HL-60 (cell line): ENCODE data around the gene PLVAP.

ENCODE experiments used
- DNase-seq, 2 experiments: peaks; one replicate each; pipeline ENCODE4 v3.0.0-alpha.2; 2010 to 2020; ENCODE audit warnings: low read depth in 1 of 2, low spot score in 1 of 2
- H3K27ac ChIP-seq: fragments of 250-450 bp; sonication (Bioruptor Pico); replicated peaks from 2 replicates; pipeline ENCODE4 v1.5.1; 2020; ENCODE audit warnings: mild to moderate bottlenecking, moderate library complexity
- H3K27me3 ChIP-seq: fragments of 250-450 bp; sonication (Bioruptor Pico); 2 replicates; pipeline ENCODE4 v1.5.1; 2021; ENCODE audit warnings: mild to moderate bottlenecking, moderate library complexity; ENCODE audit not compliant: insufficient read depth, poor library complexity, severe bottlenecking
- H3K4me3 ChIP-seq: replicated peaks from 2 replicates; pipeline ENCODE4 v1.5.1; 2011; ENCODE audit warnings: mild to moderate bottlenecking, control low read depth, low read length; ENCODE audit not compliant: insufficient read depth
- CTCF ChIP-seq: IDR thresholded peaks from one replicate; pipeline ENCODE4 v1.5.1; 2011; ENCODE audit warnings: low read length, control low read depth, inconsistent platforms; ENCODE audit not compliant: insufficient read depth
- GABPA ChIP-seq: IDR thresholded peaks from 2 replicates; pipeline ENCODE4 v1.6.1; 2012; ENCODE audit warnings: low read depth
- POLR2AphosphoS5 ChIP-seq: IDR thresholded peaks from 2 replicates; pipeline ENCODE4 v1.6.1; 2012; ENCODE audit warnings: low read depth
- REST ChIP-seq: IDR thresholded peaks from 2 replicates; pipeline ENCODE4 v1.6.1; 2012; ENCODE audit warnings: low read depth; ENCODE audit not compliant: insufficient replicate concordance
- SPI1 ChIP-seq: IDR thresholded peaks from 2 replicates; pipeline ENCODE4 v1.6.1; 2012; ENCODE audit warnings: low read depth, mild to moderate bottlenecking, borderline replicate concordance

The PLVAP gene

DNA sequence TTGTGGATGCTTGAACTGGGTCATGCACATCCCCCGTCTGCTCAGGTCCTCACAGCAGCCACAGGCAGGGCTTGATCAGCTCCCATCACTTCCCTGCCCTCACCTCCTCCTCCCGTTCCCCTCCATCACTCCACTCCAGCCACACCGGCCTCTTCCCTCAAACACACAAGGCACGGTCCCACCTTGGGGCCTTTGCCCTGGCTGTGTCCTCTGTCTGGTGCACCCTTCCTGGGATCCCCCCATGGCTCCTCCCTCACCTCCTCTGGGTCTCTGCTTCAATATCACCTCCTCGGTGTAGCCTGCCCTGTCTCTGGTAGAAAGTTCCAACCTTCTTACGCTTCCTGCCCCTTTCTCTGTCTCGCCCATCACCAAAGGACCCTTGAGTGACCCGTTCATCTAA is 23.8 kb downstream of the PLVAP start:
- H3K4me3 ChIP-seq, result no peak overlapping the region
- peaks cover 22% of the 10 kb centered on the region for H3K27me3 ChIP-seq
- no peak for TF ChIP-seq GABPA
- TF ChIP-seq CTCF, result no peak
- TF ChIP-seq POLR2AphosphoS5, result no peak
- TF ChIP-seq SPI1, result no peak
- no peak for TF ChIP-seq REST
- no peak overlapping the region for H3K27ac ChIP-seq
- no peak for DNase-seq

GRCh38 chr19:17352608-17353280 is 24.4 kb downstream of the PLVAP start:
- H3K27me3 ChIP-seq, result peaks cover 22% of the 10 kb centered on the region
- TF ChIP-seq POLR2AphosphoS5, result no peak
- TF ChIP-seq GABPA, result no peak
- TF ChIP-seq CTCF, result no peak
- no peak for TF ChIP-seq SPI1
- no peak for TF ChIP-seq REST
- H3K27ac ChIP-seq, result no peak overlapping the region
- no peak overlapping the region for H3K4me3 ChIP-seq
- DNase-seq, result no peak

- peaks cover 22% of the 10 kb centered on the region for H3K27me3 ChIP-seq
- H3K27ac ChIP-seq, result no peak overlapping the region
- no peak overlapping the region for H3K4me3 ChIP-seq
- no peak for DNase-seq
- TF ChIP-seq SPI1 (no peak), CTCF (no peak), GABPA (no peak), POLR2AphosphoS5 (no peak), REST (no peak)
Observed at GRCh38 chr19:17351815-17352435, 25.2 kb downstream of the PLVAP start.
